CD8-positive, alpha-beta memory T cell (primary cell): Measurements from ENCODE around the gene SRGN. TPM values are rescaled to one million over a fixed set of nuclear protein-coding genes. Genes with fewer than 3 reads are reported as not detected.
A peak's percentile ranks its signal among the peaks of the same experiment; 100 is the strongest.
"Not testable (repeated sequence)": the region's sequence is repeated elsewhere in the genome, so short reads cannot be mapped to it uniquely, and the experiment has no call there.

Experiments used
- CTCF ChIA-PET: fragments of 350-600 bp; sonication (Branson Sonifier 250); formaldehyde crosslinking; loops from one replicate; lab custom pipeline; 2021; ENCODE audit warnings: antibody characterized with exemption; lab: Charles Lee
- POLR2A ChIA-PET: fragments of 350-600 bp; sonication (Branson Sonifier 250); formaldehyde crosslinking; loops from one replicate; lab custom pipeline; 2021; ENCODE audit warnings: antibody characterized with exemption; lab: Charles Lee
- DNase-seq, 5 donors: peaks; one replicate each; pipeline versions ENCODE4 v3.0.0 to v3.0.0-alpha.2; 2020 to 2022; ENCODE audit warnings: mixed read lengths in 1 of 5
- H3K27ac ChIP-seq: one replicate; pipeline ENCODE4 v1.7.0; 2013; ENCODE audit warnings: low read depth, mild to moderate bottlenecking, low read length, moderate library complexity
- H3K27me3 ChIP-seq: 2 replicates; pipeline ENCODE4 v1.7.0; 2013; ENCODE audit warnings: low read length, mild to moderate bottlenecking; ENCODE audit not compliant: insufficient read depth, poor library complexity, severe bottlenecking
- H3K36me3 ChIP-seq: 2 replicates; pipeline ENCODE4 v1.7.0; 2013; ENCODE audit warnings: mild to moderate bottlenecking, low read length, moderate library complexity; ENCODE audit not compliant: insufficient read depth
- H3K4me1 ChIP-seq: 2 replicates; pipeline ENCODE4 v1.7.0; 2013; ENCODE audit warnings: mild to moderate bottlenecking, low read length, moderate library complexity; ENCODE audit not compliant: insufficient read depth
- H3K4me3 ChIP-seq: 2 replicates; pipeline ENCODE4 v1.7.0; 2013; ENCODE audit warnings: mild to moderate bottlenecking, low read length
- H3K9me3 ChIP-seq: 2 replicates; pipeline ENCODE4 v1.7.0; 2013; ENCODE audit warnings: mild to moderate bottlenecking, low read length
- H3K27ac Mint-ChIP-seq, 8 donors: one replicate each; pipeline ENCODE4 v1.8.0; 2020 to 2021; ENCODE audit warnings: mixed read lengths in 8 of 8, mild to moderate bottlenecking in 6 of 8, inconsistent platforms in 3 of 8, moderate library complexity in 3 of 8
- H3K27me3 Mint-ChIP-seq, 2 donors: one replicate each; pipeline ENCODE4 v1.8.0; 2020 to 2021; ENCODE audit warnings: mixed read lengths in 2 of 2, mild to moderate bottlenecking in 1 of 2, moderate library complexity in 1 of 2
- H3K36me3 Mint-ChIP-seq, 3 donors: one replicate each; pipeline ENCODE4 v1.8.0; 2020 to 2021; ENCODE audit warnings: mixed read lengths in 3 of 3, inconsistent platforms in 1 of 3, mild to moderate bottlenecking in 1 of 3
- H3K4me1 Mint-ChIP-seq, 3 donors: one replicate each; pipeline ENCODE4 v1.8.0; 2020 to 2021; ENCODE audit warnings: mixed read lengths in 3 of 3, inconsistent platforms in 1 of 3, mild to moderate bottlenecking in 1 of 3
- H3K4me3 Mint-ChIP-seq, 7 donors: one replicate each; pipeline ENCODE4 v1.8.0; 2020 to 2021; ENCODE audit warnings: mixed read lengths in 7 of 7, mild to moderate bottlenecking in 6 of 7, moderate library complexity in 4 of 7, inconsistent platforms in 2 of 7
- H3K9me3 Mint-ChIP-seq, 5 donors: one replicate each; pipeline ENCODE4 v1.8.0; 2020 to 2022; ENCODE audit warnings: mixed read lengths in 5 of 5, mild to moderate bottlenecking in 3 of 5, moderate library complexity in 2 of 5, inconsistent platforms in 1 of 5
- polyA plus RNA-seq: library from polyadenylated mRNA; unstranded; fragments of 300-500 nt; fragmentation: Illumina TruSeq; gene quantifications from one replicate; pipeline ENCODE4 v1.2.3, GENCODE V29; 2021
- total RNA-seq, 2 experiments: library from RNA; stranded (reverse); gene quantifications; one replicate each; pipeline ENCODE4 v1.2.3, GENCODE V29; 2021

Gene SRGN
- total and polyA plus RNA-seq, 3 experiments from 2014 or later, result 274 to 662 (median 659) TPM

- Histone ChIP-seq H3K9me3 (no peaks in the 10 kb centered on the region), H3K4me3 (peak overlapping the region; percentile 88), H3K4me1 (peaks cover 27% of the 10 kb centered on the region), H3K27me3 (no peaks in the 10 kb centered on the region), H3K36me3 (no peaks in the 10 kb centered on the region), H3K27ac (peak overlapping the region; percentile 97)
- ChIA-PET POLR2A (interaction anchor here (1.1 to 1.3 kb wide), 4 partner anchors 13 to 137 kb away, joined by 3 to 4 read pairs (median 4); partner anchors contain the start of gene KIFBP), CTCF (interaction anchor here (1.0 to 2.5 kb wide), 6 partner anchors 30 to 169 kb away, joined by 3 to 10 read pairs (median 5); partner anchors contain the start of gene DDX21)
- Mint-ChIP-seq H3K9me3 (no peaks in the 10 kb centered on the region), H3K27me3 (no peaks in the 10 kb centered on the region), H3K36me3 (peaks cover 0 to 11% (median 0%) of the 10 kb centered on the region in 3 donors), H3K4me1 (peaks cover 32 to 41% (median 36%) of the 10 kb centered on the region in 3 donors), H3K27ac (peak overlapping the region; percentile 88 to 96 (median 96)), H3K4me3 (peak overlapping the region; percentile 87 to 97 (median 94))
- peak in 4 of 5 donors; percentile 23 to 67 (median 45) for DNase-seq
Observed at GRCh38 chr10:69124563-69125268, 36.8 kb downstream of the SRGN start.

GRCh38 chr10:69125554-69125953 is 37.7 kb downstream of the SRGN start:
- Histone ChIP-seq H3K9me3 (no peaks in the 10 kb centered on the region), H3K36me3 (no peaks in the 10 kb centered on the region), H3K27me3 (no peaks in the 10 kb centered on the region), H3K4me3 (peak overlapping the region; percentile 88), H3K4me1 (peaks cover 27% of the 10 kb centered on the region), H3K27ac (peak overlapping the region; percentile 97)
- Mint-ChIP-seq H3K27me3 (no peaks in the 10 kb centered on the region), H3K36me3 (peaks cover 0 to 11% (median 0%) of the 10 kb centered on the region in 3 donors), H3K27ac (peak overlapping the region in 5 of 8 donors; percentile 36 to 96 (median 93)), H3K4me1 (peaks cover 40 to 50% (median 45%) of the 10 kb centered on the region in 3 donors), H3K9me3 (no peaks in the 10 kb centered on the region), H3K4me3 (peak overlapping the region; percentile 87 to 97 (median 94))
- CTCF ChIA-PET, result interaction anchor here (1.0 to 2.5 kb wide), 6 partner anchors 11 to 170 kb away, joined by 3 to 10 read pairs (median 5); partner anchors contain the start of gene DDX21
- POLR2A ChIA-PET, result interaction anchor here (1.3 kb wide), 1 partner anchor 138 kb away, joined by 3 read pairs; no protein-coding TSS in a partner anchor
- no peak for DNase-seq

GRCh38 chr10:69130251-69130650 is 42.3 kb downstream of the SRGN start:
- Histone ChIP-seq H3K4me3 (no peak overlapping the region), H3K9me3 (no peaks in the 10 kb centered on the region), H3K27me3 (no peaks in the 10 kb centered on the region), H3K27ac (no peak overlapping the region), H3K36me3 (peaks cover 8% of the 10 kb centered on the region), H3K4me1 (peaks cover 17% of the 10 kb centered on the region)
- Mint-ChIP-seq H3K27ac (peak overlapping the region in 5 of 8 donors; percentile 16 to 65 (median 44)), H3K4me1 (peaks cover 47 to 70% (median 63%) of the 10 kb centered on the region in 3 donors), H3K36me3 (peaks cover 3 to 27% (median 10%) of the 10 kb centered on the region in 3 donors), H3K27me3 (peaks cover 0 to 1% of the 10 kb centered on the region in 2 donors), H3K4me3 (peak overlapping the region in 2 of 7 donors; percentile 0 to 42), H3K9me3 (no peaks in the 10 kb centered on the region)
- POLR2A ChIA-PET, result interaction anchor here (0.6 kb wide), 1 partner anchor 43 kb away, joined by 3 read pairs; the partner anchor contains the start of gene SRGN
- DNase-seq, result no peak
- CTCF ChIA-PET, result interaction anchor here (1.0 kb wide), 1 partner anchor 98 kb away, joined by 3 read pairs; no protein-coding TSS in a partner anchor

- Mint-ChIP-seq H3K4me1 (peaks cover 43 to 68% (median 61%) of the 10 kb centered on the region in 3 donors), H3K4me3 (no peak overlapping the region), H3K9me3 (no peaks in the 10 kb centered on the region), H3K27me3 (no peaks in the 10 kb centered on the region), H3K27ac (peak overlapping the region in 1 of 8 donors; percentile 71), H3K36me3 (peaks cover 3 to 43% (median 4%) of the 10 kb centered on the region in 3 donors)
- Histone ChIP-seq H3K36me3 (peaks cover 16% of the 10 kb centered on the region), H3K27ac (no peak overlapping the region), H3K27me3 (no peaks in the 10 kb centered on the region), H3K4me1 (no peaks in the 10 kb centered on the region), H3K9me3 (no peaks in the 10 kb centered on the region), H3K4me3 (no peak overlapping the region)
- CTCF ChIA-PET, result no interaction called here
- no peak for DNase-seq
- POLR2A ChIA-PET, result interaction anchor here (0.7 kb wide), 1 partner anchor 419 kb away, joined by 5 read pairs; the partner anchor contains the start of gene CCAR1
Observed at GRCh38 chr10:69139961-69140360, 52.1 kb downstream of the SRGN start.

GRCh38 chr10:69141304-69141703 is 53.4 kb downstream of the SRGN start:
- H3K4me1 Mint-ChIP-seq, result peaks cover 41 to 71% (median 66%) of the 10 kb centered on the region in 3 donors
- ChIA-PET CTCF (no interaction called here), POLR2A (no interaction called here)
- Histone ChIP-seq H3K4me3 (no peak overlapping the region), H3K36me3 (peaks cover 16% of the 10 kb centered on the region), H3K27me3 (no peaks in the 10 kb centered on the region), H3K9me3 (no peaks in the 10 kb centered on the region), H3K4me1 (no peaks in the 10 kb centered on the region), H3K27ac (no peak overlapping the region)
- H3K27me3 Mint-ChIP-seq, result no peaks in the 10 kb centered on the region
- DNase-seq, result no peak
- H3K9me3 Mint-ChIP-seq, result no peaks in the 10 kb centered on the region
- H3K27ac Mint-ChIP-seq, result peak overlapping the region in 2 of 8 donors; percentile 21 to 34
- peaks cover 0 to 36% (median 4%) of the 10 kb centered on the region in 3 donors for H3K36me3 Mint-ChIP-seq
- no peak overlapping the region for H3K4me3 Mint-ChIP-seq

- peak overlapping the region in 2 of 8 donors; percentile 20 to 87 for H3K27ac Mint-ChIP-seq
- POLR2A ChIA-PET, H3K27me3 Mint-ChIP-seq: not testable (repeated sequence)
Observed at GRCh38 chr10:69142074-69142473, 54.2 kb downstream of the SRGN start.

GRCh38 chr10:69142983-69143382 is 55.1 kb downstream of the SRGN start:
- Histone ChIP-seq H3K36me3 (peaks cover 8% of the 10 kb centered on the region), H3K9me3 (no peaks in the 10 kb centered on the region), H3K27ac (no peak overlapping the region), H3K27me3 (no peaks in the 10 kb centered on the region), H3K4me3 (no peak overlapping the region), H3K4me1 (peaks cover 6% of the 10 kb centered on the region)
- Mint-ChIP-seq H3K27me3 (no peaks in the 10 kb centered on the region), H3K4me3 (peak overlapping the region in 1 of 7 donors; percentile 13), H3K36me3 (peaks cover 0 to 29% (median 2%) of the 10 kb centered on the region in 3 donors), H3K4me1 (peaks cover 46 to 71% (median 69%) of the 10 kb centered on the region in 3 donors), H3K9me3 (no peaks in the 10 kb centered on the region), H3K27ac (peak overlapping the region in 3 of 8 donors; percentile 2 to 61 (median 23))
- no peak for DNase-seq
- ChIA-PET POLR2A (interaction anchor here (0.6 kb wide), 1 partner anchor 483 kb away, joined by 4 read pairs; no protein-coding TSS in a partner anchor), CTCF (no interaction called here)

More at GRCh38 chr10:69142074-69142473, 54.2 kb downstream of the SRGN start:
- DNase-seq, H3K9me3 Mint-ChIP-seq, CTCF ChIA-PET, H3K9me3 ChIP-seq, H3K4me3 Mint-ChIP-seq, H3K27ac ChIP-seq, H3K4me3 ChIP-seq, H3K27me3 ChIP-seq, H3K4me1 ChIP-seq: not testable (repeated sequence)
- Mint-ChIP-seq H3K36me3 (peaks cover 0 to 34% (median 4%) of the 10 kb centered on the region in 3 donors), H3K4me1 (peaks cover 46 to 75% (median 74%) of the 10 kb centered on the region in 3 donors)
- H3K36me3 ChIP-seq, result peaks cover 13% of the 10 kb centered on the region
